NCI-H2029 treated with DMSO at 0.1 percent for 48 hours (cell line): ENCODE measurements around the gene TIPIN.
"Not testable (repeated sequence)": the region's sequence is repeated elsewhere in the genome, so short reads cannot be mapped to it uniquely, and the experiment has no call there.

Experiments used
- DNase-seq: peaks from one replicate; lab custom pipeline; 2025; lab: John Stamatoyannopoulos, UW

Gene TIPIN, protein sequence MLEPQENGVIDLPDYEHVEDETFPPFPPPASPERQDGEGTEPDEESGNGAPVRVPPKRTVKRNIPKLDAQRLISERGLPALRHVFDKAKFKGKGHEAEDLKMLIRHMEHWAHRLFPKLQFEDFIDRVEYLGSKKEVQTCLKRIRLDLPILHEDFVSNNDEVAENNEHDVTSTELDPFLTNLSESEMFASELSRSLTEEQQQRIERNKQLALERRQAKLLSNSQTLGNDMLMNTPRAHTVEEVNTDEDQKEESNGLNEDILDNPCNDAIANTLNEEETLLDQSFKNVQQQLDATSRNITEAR

DNA sequence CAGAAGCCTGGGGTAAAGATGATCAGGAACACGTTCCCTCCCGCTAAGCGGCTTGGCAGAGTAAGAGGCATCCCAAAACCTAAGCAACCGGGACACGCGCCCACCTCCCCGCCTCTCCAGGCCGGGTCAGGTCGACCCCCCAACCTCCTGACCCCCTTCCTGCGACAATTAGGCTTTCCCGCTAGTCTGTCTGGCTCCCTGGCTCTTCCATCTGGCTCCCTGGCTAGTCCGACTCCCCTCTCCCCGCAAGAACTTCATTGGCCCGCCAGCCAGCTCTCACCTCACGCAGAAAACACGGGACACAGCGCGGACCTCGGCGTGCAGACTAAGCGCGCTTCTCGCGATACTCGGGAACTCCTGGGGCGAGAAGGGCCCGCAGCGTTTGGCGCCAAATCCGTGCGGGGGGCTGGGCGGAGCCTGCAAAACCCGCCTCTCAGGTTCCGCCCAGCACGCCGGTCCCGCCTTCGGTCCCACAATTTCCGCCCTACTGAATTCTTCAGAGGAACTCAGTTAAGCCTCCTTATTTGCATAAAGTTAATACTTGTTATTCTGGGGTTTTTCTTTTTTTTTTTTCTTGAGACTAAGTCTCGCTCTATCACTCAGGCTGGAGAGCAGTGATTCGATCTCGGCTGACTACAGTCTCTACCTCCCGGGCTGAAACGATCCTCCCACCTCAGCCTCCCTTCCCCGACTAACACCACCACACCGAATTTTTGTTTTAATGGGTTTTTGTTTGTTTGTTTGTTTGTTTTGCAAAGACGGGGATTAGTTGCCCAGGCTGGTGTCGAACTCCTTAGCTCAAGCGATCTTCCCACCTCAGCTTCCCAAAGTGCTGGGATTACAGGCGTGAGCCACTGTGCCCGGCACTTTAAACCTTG, at the start of gene TIPIN:
Gene TIPIN (minus strand): TSS at position 327 of the 878 bp plus-strand sequence. CDS start 3,738 bp downstream, outside the sequence.
- DNase-seq: peak; percentile 33

DNA sequence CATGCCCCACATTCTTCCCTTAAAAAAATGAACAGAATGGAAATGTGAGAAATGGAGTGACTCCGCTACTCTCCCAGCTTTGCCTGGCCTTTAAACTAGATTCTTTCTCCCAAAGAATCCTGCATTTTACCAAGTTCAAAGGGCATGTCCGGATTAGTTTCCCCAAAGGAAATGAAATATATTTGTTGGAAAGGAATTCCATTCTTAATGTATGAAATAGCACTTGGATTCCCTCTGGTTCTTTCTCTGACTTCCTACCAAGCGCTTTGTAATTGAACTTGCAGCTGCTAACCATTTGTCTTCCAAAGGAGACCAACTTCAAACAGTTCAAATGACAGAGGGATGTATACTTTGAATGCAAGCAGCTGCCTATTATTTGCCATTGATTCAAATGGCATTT, 49.1 kb upstream of the TIPIN start:
- no peak for DNase-seq

DNA sequence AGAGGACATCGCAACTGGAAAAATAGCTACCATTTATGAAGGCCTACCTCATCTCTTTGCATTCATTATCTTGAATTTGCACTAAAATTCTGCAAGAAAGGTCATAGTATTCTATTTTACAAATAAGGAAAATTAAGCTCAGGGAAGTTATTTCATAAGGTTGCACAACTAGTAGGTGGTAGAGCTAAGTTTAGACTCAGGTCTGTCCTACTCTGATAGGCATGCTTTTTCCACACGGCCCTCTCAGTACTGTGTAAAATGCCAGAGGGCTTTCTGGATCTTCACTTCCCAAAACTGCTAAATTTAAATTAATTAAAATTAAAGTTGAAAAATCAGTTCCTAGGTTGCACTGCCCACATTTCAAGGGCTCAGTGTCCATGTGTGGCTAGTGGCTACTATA, 48.5 kb upstream of the TIPIN start:
- no peak for DNase-seq

DNA sequence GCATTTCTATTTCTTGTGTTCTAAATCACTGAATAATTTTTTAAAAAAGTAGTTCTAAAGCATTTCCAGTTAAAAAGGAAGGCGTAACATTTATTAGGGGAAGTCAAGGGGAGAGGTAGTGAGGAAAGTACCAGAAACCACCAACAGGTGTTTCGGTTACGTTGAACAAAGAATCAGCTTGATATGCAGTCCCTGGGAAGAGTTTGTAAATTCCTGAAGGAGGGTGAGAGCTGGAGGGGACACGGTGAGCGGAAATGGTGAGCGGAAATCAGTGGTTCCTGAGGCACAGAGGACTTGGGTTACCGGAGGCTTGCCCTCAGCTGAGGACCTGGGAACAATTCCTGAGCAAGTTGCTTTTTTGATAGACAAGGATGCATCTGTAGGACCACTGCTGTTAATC, 48.0 kb upstream of the TIPIN start:
- no peak for DNase-seq

DNA sequence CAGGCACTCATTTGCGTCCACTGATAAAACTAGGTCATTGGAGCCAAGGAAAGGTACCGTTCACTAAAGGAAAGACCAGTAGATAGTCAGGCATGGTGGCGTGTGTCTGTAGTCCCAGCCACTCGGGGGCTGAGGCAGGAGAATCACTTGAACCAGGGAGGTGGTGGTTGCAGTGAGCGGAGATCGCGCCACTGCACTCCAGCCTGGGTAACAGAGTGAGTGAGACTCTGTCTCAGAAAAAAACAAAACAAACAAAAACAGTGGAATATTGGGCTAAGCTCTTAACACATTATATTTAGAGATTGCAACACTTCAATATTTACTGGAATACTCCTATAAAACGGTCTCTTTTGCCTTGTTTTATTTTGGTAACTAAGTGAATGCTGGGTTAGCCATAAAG, 47.6 kb upstream of the TIPIN start:
- no peak for DNase-seq

DNA sequence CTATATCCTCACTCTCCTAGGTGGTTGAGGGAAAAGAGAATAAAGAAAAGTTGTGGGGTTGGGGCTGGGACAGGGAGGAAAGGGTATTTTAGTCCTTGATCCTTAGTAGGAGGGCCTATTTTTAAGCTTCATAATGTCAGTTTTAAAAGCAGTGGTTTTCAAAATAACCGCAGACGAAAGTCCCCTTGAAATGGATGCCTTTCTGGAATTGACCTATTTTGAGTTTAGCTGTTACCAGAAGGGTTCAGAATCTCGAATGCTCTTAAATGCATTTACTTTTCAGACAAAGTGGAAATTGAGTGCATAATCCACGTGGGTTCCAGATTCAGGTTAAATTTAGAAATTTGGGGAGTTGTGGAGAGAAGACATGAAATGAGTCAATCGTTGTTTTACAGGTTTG, 46.8 kb upstream of the TIPIN start:
- no peak for DNase-seq

DNA sequence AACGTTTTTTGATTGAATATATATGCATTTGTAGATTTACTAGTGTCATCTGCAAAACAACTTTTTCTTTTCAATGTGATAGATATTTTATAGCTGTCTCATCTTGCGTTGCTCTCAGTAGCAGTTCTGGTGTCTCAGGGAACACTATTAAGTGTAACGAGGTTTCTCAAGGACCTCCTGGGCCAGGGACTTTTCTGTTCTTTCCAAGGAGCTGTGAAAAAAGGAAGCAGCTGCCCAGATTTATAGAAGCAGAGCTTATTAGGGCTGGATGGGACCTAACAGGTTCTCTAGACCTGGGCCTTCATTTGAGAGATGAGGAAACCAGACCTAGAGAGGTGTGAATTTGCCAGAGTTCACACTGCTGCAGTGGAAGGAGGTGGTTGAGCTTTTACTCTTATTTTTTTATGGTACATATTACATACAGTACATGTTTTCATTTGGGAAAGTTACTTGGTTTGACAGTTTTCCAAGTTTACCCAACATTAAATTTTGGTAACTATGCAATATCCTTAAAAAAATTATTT, 46.3 kb upstream of the TIPIN start:
- no peak for DNase-seq

DNA sequence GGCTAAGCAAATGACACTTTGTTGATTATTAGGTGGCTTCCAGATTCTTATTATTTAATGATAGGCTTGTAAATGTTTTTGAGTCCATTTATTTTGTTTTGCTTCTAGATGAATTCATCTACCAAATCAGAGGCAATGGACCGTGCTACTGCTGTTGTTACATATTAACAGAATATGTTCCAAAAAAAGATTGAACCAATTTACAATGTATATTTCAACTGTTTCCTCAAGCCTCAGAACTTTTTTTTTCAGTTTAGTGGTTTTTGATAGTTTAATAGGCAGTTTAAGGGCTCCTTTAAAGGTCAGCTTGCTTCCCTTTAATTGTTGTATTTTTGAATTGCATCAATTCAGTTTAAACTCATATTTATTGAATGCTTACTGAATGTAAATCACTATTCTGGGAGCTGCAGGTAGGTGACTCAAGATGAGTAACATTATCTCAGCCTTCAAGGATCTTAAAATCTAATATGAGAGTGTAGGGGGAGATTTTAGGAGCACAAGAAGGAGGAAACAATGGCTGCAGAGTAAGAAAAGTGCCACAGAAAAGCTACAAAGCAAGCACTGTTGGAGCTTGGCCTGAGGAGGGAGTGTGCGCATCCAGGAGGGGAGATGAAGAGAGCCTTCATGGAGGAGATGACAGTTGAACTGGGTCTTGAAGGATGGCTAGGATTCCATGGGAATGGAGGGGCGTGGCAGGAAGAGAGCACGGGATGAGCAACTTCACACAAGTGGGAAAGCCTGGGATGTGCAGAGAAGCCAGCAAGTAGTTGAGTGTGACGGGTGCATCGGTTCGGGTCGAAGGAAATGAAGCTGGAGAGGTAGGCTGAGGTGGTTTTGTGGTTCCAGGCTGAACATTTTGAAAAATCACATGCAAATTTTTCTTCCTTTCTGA, 44.9 kb upstream of the TIPIN start:
- no peak for DNase-seq

DNA sequence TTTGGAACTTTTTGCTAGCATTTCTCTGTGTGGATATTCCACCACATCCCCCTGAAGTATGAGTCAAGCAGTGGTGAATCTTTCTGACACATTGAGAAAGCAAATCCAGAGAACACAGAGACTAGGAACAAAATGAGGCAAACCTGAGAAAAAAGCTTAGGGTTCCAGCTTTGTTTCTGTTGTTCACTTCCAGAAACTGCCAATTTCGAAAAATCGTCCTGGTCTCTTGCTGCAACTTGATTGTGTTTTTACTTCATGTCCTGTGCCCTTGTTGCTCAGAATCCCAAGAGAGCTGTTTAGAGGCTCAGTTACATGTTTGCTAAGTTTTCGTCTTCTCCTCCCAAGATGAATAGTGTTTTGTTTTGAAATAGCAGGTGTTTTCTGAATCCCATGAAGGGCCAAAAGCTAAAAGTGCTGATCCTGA, 43.9 kb upstream of the TIPIN start:
- DNase-seq: no peak

DNA sequence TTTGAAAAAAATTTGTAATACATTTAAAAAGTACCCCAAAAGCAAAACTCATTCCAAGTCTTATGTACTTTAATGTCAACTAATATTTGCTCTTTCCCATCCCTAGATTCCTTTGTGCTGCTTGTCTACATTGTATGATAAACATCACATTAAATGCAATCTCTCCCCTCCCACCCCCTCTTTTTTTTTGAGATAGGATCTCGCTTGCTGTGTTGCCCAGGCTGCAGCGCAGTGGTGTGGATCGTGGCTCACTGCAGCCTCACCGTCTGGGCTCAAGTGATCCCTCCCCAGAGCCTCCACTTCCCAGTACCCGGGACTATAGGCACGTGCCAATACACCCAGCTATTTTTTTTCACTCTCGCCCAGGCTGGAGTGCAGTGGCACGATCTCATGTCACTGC, 42.8 kb upstream of the TIPIN start:
- DNase-seq: no peak

DNA sequence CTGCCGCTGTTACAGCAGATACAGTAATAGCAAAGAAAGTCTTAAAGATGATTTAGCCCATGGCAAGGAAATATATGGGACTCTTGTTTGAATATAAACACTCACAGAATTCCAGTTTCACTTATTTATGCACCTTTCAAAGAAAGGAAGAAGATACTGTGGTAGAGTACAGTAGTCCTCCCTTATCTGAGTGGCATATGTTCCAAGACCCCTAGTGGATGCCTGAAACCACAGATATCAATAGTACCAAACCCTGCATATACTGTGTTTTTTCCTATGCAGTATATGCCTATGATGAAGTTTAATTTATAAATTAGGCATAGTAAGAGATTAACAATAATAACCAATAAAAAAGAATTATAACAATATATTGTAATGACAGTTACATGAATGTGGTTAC, 38.4 kb upstream of the TIPIN start:
- DNase-seq: no peak

DNA sequence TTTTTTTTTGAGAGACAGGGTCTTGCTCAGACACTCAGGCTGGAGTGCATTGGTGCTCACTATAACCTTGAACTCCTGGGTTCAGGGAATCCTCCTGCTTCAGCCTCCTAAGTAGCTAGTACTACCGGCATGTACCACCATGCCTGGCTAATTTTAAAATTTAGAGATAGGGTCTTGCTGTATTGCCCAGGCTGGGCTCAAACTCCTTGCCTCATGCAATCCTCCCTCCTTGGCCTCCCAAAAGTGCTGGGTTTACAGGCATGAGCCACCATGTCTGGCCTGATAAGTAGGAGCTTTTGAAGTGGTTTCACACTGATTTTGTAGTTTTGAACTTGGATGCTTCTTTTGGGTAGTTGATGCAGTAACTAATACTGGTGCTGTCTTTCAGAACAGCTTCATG, 38.0 kb upstream of the TIPIN start:
- no peak for DNase-seq

DNA sequence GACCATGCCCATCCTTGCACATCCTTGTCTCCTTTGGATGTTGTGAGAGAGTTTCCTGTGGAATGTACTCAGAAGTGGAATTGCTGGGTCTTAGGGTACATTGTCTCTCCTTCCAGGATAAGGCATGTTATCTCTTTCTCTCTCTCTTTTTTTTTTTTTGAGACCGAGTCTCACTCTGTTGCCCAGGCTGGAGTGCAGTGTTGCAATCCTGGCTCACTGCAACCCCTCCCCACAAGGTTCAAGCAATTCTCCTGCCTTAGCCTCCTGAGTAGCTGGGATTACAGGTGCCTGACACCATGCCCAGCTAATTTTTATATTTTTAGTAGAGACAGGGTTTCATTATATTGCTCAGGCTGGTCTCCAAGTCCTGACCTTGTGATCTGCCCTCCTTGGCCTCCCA, 36.6 kb upstream of the TIPIN start:
- not testable (repeated sequence) for DNase-seq

DNA sequence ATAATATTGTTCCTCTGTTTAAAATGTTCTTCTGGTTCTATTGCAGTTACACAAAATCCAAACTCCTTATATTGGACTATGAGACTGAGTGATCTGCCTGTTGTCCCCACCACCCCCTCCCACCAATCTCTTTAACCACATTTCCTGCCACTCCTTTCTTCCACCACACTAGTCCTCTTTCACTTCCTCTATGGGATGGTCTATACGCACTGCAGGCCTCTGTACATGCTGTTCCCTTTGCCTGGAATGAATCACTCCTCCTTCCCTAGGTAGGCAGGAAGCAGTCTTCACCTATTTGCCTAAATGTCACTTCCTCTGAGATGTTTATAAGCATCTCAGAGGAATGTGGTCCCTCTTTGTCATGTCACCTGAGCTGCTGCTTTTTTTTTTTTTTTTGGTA, 34.2 kb upstream of the TIPIN start:
- DNase-seq: no peak

DNA sequence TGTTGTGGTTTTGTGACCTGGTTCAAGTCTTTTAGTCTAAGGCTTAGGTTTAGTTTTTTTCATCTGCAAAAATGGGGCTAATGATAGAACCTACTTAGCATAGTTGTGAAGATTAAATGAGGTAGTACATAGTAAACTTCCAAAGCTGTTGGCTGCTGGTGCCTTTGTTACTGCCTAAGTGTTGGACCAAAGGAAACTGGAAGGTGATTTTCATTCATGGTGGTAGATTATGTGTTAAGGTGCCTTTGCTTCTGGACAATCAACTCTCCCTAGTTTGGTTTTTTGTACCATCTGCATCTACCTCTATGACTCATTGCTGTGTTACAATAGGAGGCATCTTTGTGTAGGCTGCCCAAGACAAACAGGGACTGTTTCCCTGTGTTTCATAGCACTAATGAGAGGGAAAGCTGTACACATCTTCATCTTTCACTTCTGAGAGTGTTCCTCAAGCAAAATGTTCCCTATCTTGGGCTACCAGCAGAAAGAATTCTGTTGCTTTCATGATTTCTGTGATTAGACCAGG, 33.4 kb upstream of the TIPIN start:
- DNase-seq: no peak

DNA sequence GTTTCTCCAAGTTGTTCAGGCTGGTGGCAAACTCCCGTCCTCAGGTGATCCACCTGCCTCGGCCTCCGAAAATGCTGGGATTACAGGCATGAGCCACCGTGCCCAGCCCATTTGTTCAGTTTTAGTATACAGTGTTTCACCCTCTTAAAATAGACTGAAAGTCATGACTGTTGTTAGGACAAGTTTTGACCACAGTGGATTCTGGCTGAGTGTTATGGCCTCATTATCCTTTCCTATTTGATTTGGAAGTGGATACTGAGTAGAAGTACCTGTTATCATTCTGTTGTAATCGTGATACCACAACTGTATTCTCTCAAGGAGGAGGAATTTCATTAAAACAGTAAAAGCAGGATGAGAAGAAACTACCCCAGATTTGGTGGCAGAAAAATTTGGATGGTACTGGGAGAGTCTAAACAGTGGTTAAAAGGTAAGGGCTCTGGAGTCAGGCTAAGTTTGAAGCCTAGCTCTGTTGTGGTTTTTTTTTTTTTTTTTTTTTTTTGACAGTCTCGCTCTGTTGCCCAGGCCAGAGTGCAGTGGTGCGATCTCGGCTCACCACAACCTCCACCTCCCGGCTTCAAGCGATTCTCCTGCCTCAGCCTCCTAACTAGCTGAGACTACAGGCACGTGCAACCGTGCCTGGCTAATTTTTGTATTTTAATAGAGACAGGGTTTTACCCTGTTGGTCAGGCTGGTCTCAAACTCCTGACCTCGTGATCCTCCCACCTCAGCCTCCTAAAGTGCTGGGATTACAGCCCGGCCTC, 32.8 kb upstream of the TIPIN start:
- no peak for DNase-seq

DNA sequence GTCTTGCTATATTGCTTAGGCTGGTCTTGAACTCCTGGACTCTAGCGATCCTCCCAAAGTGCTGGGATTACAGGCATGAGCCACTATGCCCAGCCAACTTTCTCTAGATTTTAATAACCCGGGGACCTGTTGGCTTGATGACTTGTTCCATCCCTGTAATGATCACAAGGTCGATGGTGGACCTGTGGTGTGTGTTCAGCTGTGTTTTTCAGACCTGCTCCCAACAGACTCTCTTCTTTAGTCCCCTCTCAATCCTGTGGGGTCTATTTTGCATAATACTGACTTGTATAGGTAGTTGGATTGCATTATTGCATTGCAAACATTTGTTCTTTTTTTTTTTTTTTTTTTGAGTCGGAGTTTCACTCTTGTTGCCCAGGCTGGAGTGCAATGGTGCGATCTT, 32.1 kb upstream of the TIPIN start:
- DNase-seq: no peak

DNA sequence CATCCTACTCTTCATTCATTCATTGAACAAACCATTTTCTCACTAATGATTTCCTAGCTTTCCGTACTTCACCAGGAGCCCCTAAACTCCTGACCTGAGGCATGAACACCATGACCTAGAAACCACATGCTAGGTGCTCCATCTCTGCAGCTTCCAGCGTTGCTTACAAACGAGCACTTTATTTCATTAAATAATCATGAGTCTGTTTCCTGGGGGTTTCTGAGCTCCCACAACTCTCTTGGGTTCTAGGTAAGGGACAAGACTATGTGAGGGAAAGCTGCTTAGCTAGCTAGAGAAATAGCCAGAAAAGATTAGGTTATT, 31.5 kb upstream of the TIPIN start:
- no peak for DNase-seq

DNA sequence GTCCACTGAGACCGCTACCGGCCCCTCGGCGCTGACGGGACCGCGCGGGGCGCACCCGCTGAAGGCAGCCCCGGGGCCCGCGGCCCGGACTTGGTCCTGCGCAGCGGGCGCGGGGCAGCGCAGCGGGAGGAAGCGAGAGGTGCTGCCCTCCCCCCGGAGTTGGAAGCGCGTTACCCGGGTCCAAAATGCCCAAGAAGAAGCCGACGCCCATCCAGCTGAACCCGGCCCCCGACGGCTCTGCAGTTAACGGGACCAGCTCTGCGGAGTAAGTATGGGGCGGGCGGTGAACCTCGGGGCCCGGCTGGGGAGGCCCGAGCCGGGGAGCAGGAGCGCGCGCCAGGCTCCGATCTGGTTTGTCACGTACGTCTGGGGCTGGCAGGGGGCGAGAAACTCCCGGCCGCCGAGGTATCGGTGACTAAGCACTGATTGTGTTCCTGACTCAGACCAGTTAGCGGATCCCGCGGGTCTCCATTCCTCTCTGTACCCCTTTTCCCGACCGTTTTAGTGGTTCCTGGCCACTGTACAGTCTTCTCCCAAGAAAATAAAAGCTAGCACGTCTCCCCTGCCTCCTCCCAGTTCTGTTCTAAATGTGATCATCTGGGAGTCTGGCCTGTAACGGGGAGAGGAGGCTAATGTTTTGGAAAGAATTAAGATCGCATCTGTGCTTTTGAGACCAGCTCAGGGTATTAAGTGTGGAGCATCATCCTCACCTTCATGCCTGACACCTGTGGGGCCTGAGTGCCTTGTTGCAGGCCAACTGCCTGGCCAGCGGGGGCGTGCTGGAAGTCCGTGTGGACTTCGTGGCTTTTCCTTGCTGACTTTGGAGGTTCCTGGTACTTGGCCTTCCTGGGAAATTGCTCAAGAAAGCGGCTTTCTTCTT, 30.9 kb upstream of the TIPIN start:
- DNase-seq: no peak
